Activated CD8-positive, alpha-beta memory T cell treated with anti-CD3 and anti-CD28 coated beads for 1 hour (primary cell): ENCODE data around the gene FOXJ3.

Experiments
- DNase-seq, 2 donors: peaks; one replicate each; pipeline ENCODE4 v3.0.0-alpha.2; 2020; ENCODE audit warnings: low read depth in 1 of 2; ENCODE audit errors: extremely low read depth in 1 of 2

FOXJ3 gene

GRCh38 chr1:42195841-42196240, 139.2 kb downstream of the FOXJ3 start:
- no peak for DNase-seq

GRCh38 chr1:42192106-42192505, 142.9 kb downstream of the FOXJ3 start:
- no peak for DNase-seq

- DNase-seq, result no peak
Observed at GRCh38 chr1:42191319-42191718, 143.7 kb downstream of the FOXJ3 start.

GRCh38 chr1:42189931-42190853, 144.8 kb downstream of the FOXJ3 start:
- no peak for DNase-seq

- DNase-seq, result no peak
Observed at GRCh38 chr1:42186152-42186551, 148.9 kb downstream of the FOXJ3 start.

- no peak for DNase-seq
Observed at GRCh38 chr1:42184616-42185015, 150.4 kb downstream of the FOXJ3 start.

- no peak for DNase-seq
Observed at GRCh38 chr1:42183957-42184268, 151.1 kb downstream of the FOXJ3 start.

GRCh38 chr1:42183210-42183956, 151.7 kb downstream of the FOXJ3 start:
- DNase-seq, result no peak

GRCh38 chr1:42181687-42182086, 153.3 kb downstream of the FOXJ3 start:
- no peak for DNase-seq

GRCh38 chr1:42179900-42180329, 155.1 kb downstream of the FOXJ3 start:
- no peak for DNase-seq

GRCh38 chr1:42179275-42179674, 155.8 kb downstream of the FOXJ3 start:
- DNase-seq, result no peak

- DNase-seq, result no peak
Observed at GRCh38 chr1:42178249-42178648, 156.8 kb downstream of the FOXJ3 start.

- DNase-seq, result no peak
Observed at GRCh38 chr1:42177541-42177981, 157.5 kb downstream of the FOXJ3 start.

GRCh38 chr1:42176902-42177519, 158.0 kb downstream of the FOXJ3 start:
- DNase-seq, result no peak

GRCh38 chr1:42175314-42176054, 159.6 kb downstream of the FOXJ3 start:
- DNase-seq, result no peak

- no peak for DNase-seq
Observed at GRCh38 chr1:42173961-42174735, 160.9 kb downstream of the FOXJ3 start.

- DNase-seq, result peak; percentile 26 to 56
Observed at GRCh38 chr1:42173155-42173933, 161.7 kb downstream of the FOXJ3 start.

GRCh38 chr1:42172381-42173133, 162.5 kb downstream of the FOXJ3 start:
- DNase-seq, result no peak
